OCI-LY7 (cell line): ENCODE measurements around the gene SUCNR1.

Experiments
- EZH2phosphoT487 ChIP-seq: fragments of 200-600 bp; sonication (generic); IDR thresholded peaks from 2 replicates; pipeline ENCODE4 v1.6.1; 2018; ENCODE audit warnings: low read depth, borderline replicate concordance, mild to moderate bottlenecking, mixed run types, antibody characterized with exemption, low read length, moderate library complexity, mixed read lengths
- TF ChIP-seq, protein P1 (sequence below): fragments of 200-600 bp; sonication (generic); conservative IDR thresholded peaks from 2 replicates; pipeline ENCODE4 v1.5.1; 2014; ENCODE audit warnings: mild to moderate bottlenecking, antibody characterized with exemption, low read length, moderate library complexity, mixed read lengths

DNA sequence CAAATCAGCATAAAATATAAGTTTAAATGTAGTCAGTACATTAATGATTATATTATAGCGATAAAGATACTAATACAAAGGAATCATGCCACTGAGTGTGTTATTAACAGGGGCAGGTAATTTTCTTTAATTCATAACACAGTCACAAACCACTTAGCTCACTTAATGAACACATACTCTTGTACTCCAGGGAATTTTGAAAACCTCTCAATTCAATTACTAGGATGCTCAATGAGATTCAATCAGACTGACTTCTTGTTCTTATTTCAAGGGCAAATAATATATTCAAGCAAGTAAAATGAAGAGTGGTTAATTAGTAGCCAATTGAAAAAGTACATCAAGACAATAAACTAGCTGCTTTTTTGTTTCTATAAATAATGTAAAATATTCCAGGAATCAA, 5.8 kb upstream of the SUCNR1 start:
- TF ChIP-seq, protein P1, sequence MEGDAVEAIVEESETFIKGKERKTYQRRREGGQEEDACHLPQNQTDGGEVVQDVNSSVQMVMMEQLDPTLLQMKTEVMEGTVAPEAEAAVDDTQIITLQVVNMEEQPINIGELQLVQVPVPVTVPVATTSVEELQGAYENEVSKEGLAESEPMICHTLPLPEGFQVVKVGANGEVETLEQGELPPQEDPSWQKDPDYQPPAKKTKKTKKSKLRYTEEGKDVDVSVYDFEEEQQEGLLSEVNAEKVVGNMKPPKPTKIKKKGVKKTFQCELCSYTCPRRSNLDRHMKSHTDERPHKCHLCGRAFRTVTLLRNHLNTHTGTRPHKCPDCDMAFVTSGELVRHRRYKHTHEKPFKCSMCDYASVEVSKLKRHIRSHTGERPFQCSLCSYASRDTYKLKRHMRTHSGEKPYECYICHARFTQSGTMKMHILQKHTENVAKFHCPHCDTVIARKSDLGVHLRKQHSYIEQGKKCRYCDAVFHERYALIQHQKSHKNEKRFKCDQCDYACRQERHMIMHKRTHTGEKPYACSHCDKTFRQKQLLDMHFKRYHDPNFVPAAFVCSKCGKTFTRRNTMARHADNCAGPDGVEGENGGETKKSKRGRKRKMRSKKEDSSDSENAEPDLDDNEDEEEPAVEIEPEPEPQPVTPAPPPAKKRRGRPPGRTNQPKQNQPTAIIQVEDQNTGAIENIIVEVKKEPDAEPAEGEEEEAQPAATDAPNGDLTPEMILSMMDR, result no peak
- no peak for TF ChIP-seq EZH2phosphoT487
